HepG2 (cell line): ENCODE measurements around the gene ARHGAP19. TPM values are rescaled to one million over a fixed set of nuclear protein-coding genes. Genes with fewer than 3 reads are reported as not detected.
A peak's percentile ranks its signal among the peaks of the same experiment; 100 is the strongest.

ENCODE experiments used
- HOXA3 ChIP-seq: sonication (generic); formaldehyde crosslinking; IDR thresholded peaks from 2 replicates; pipeline ENCODE4 v1.5.0; 2020; ENCODE audit warnings: missing genetic modification reagents
- NCOA1 ChIP-seq: sonication (generic); formaldehyde crosslinking; IDR thresholded peaks from 2 replicates; pipeline ENCODE4 v1.9.0; 2021; ENCODE audit warnings: missing genetic modification reagents
- ONECUT2 ChIP-seq: sonication (generic); formaldehyde crosslinking; IDR thresholded peaks from 2 replicates; pipeline ENCODE4 v1.4.0; 2020; ENCODE audit warnings: missing genetic modification reagents
- RAD51 ChIP-seq: fragments of 450-650 bp; IDR thresholded peaks from 2 replicates; pipeline ENCODE4 v1.6.1; 2016; ENCODE audit warnings: borderline replicate concordance
- RFXAP ChIP-seq: sonication (generic); formaldehyde crosslinking; IDR thresholded peaks from 2 replicates; pipeline ENCODE4 v1.4.0; 2020; ENCODE audit warnings: missing genetic modification reagents, borderline replicate concordance
- RXRA ChIP-seq: sonication (generic); formaldehyde crosslinking; IDR thresholded peaks from 2 replicates; pipeline ENCODE4 v1.5.1; 2020; ENCODE audit warnings: missing genetic modification reagents
- SSRP1 ChIP-seq: IDR thresholded peaks from 2 replicates; pipeline ENCODE4 v1.6.1; 2016; ENCODE audit warnings: control low read depth
- STAT5B ChIP-seq: sonication (generic); formaldehyde crosslinking; IDR thresholded peaks from 2 replicates; pipeline ENCODE4 v1.4.0; 2020; ENCODE audit warnings: missing genetic modification reagents
- TEAD3 ChIP-seq: optimal IDR thresholded peaks from 2 replicates; pipeline ENCODE3; 2016; ENCODE audit warnings: borderline replicate concordance
- YEATS4 ChIP-seq: sonication (generic); formaldehyde crosslinking; IDR thresholded peaks from 2 replicates; pipeline ENCODE4 v1.4.0; 2020; ENCODE audit warnings: missing genetic modification reagents, borderline replicate concordance
- ZNF629 ChIP-seq: sonication (generic); formaldehyde crosslinking; conservative IDR thresholded peaks from 2 replicates; pipeline ENCODE4 v1.5.0; 2020; ENCODE audit warnings: missing genetic modification reagents
- ZNF768 ChIP-seq: sonication (generic); formaldehyde crosslinking; IDR thresholded peaks from 2 replicates; pipeline ENCODE4 v1.4.0; 2020; ENCODE audit warnings: missing genetic modification reagents
- polyA plus RNA-seq, 8 experiments: library from polyadenylated mRNA; depleted of rRNA in 3 of 8; stranded (reverse) in 7 of 8; unstranded in 1 of 8; fragments of >200 nt; fragmentation: Illumina TruSeq in 4 of 8; extraction: Trizol in 4 of 8; gene quantifications; 2 replicates each; pipeline versions ENCODE4 v1.2.1 to v1.2.3, GENCODE V29; 2011 to 2016; ENCODE audit warnings: low read depth in 4 of 8, missing spikeins in 1 of 8, mixed read lengths in 1 of 8; ENCODE audit not compliant: insufficient read depth in 1 of 8
- total RNA-seq, 5 experiments: library from RNA; depleted of rRNA; stranded (reverse); fragments of >200 nt; fragmentation: Illumina TruSeq; extraction: Trizol; gene quantifications; 2 replicates each; pipeline ENCODE4 v1.2.3, GENCODE V29; 2016; ENCODE audit warnings: low read depth in 1 of 5
- TF ChIP-seq, protein P1 (sequence below): conservative IDR thresholded peaks from 2 replicates; pipeline ENCODE4 v1.6.1; 2018; ENCODE audit warnings: missing genetic modification reagents
- TF ChIP-seq, protein P2 (sequence below): sonication (generic); formaldehyde crosslinking; IDR thresholded peaks from 2 replicates; pipeline ENCODE4 v1.5.1; 2020; ENCODE audit warnings: missing genetic modification reagents, mild to moderate bottlenecking, borderline replicate concordance
- TF ChIP-seq, protein P3 (sequence below): sonication (generic); formaldehyde crosslinking; IDR thresholded peaks from 2 replicates; pipeline ENCODE4 v1.5.0; 2020; ENCODE audit warnings: mild to moderate bottlenecking, missing genetic modification reagents, moderate library complexity
- TF ChIP-seq, protein P4 (sequence below): sonication (generic); formaldehyde crosslinking; IDR thresholded peaks from 2 replicates; pipeline ENCODE4 v1.4.0; 2020; ENCODE audit warnings: missing genetic modification reagents, mild to moderate bottlenecking, borderline replicate concordance
- TF ChIP-seq, protein P5 (sequence below): sonication (generic); formaldehyde crosslinking; IDR thresholded peaks from 2 replicates; pipeline ENCODE4 v1.8.0; 2023; ENCODE audit warnings: mild to moderate bottlenecking, missing genetic modification reagents
- TF ChIP-seq, protein P6 (sequence below): sonication (generic); formaldehyde crosslinking; IDR thresholded peaks from 2 replicates; pipeline ENCODE4 v1.4.0; 2020; ENCODE audit warnings: missing genetic modification reagents

The ARHGAP19 gene
- total and polyA plus RNA-seq, 2 of the 13 experiments (the other 11 are each of a cell fraction or from before 2014, with no cell fraction given): 7.6 to 10.0 TPM

DNA sequence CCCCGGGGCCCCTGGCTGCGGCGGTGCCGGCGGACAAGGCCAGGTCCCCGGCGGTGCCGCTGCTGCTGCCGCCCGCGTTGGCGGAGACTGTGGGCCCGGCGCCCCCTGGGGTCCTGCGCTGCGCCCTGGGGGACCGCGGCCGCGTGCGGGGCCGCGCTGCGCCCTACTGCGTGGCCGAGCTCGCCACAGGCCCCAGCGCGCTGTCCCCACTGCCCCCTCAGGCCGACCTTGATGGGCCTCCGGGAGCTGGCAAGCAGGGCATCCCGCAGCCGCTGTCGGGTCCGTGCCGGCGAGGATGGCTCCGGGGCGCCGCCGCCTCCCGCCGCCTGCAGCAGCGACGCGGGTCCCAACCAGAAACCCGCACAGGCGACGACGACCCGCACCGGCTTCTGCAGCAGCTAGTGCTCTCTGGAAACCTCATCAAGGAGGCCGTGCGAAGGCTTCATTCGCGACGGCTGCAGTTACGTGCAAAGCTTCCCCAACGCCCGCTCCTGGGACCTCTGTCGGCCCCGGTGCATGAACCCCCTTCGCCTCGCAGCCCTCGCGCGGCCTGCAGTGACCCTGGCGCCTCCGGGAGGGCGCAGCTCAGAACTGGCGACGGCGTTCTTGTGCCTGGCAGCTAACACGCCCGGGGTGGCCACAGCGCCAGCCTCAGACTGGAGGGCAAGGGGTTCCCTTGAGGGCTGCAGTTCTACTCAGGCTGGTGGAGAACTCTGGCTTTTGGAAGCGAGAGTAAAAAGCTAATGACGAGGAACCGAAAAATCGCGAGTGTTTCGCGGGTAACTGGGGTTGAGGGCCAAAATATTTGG lies 27.4 kb upstream of the ARHGAP19 start (continued):
- TF ChIP-seq, protein P1, sequence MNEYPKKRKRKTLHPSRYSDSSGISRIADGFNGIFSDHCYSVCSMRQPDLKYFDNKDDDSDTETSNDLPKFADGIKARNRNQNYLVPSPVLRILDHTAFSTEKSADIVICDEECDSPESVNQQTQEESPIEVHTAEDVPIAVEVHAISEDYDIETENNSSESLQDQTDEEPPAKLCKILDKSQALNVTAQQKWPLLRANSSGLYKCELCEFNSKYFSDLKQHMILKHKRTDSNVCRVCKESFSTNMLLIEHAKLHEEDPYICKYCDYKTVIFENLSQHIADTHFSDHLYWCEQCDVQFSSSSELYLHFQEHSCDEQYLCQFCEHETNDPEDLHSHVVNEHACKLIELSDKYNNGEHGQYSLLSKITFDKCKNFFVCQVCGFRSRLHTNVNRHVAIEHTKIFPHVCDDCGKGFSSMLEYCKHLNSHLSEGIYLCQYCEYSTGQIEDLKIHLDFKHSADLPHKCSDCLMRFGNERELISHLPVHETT (CRISPR knock-in tag): no peak
- TF ChIP-seq, protein P2, sequence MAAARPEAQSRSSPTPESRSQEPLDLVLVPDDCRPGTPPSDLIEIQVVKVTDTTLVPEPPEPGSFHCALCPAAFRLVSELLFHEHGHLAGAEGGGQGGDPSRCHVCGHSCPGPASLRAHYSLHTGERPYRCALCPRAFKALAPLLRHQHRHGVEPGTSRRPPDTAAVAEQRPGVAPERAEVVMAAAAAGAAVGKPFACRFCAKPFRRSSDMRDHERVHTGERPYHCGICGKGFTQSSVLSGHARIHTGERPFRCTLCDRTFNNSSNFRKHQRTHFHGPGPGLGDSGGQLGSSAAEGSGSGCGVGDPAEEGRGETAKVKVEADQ: 0 out of 2 replicates have a peak, but pooled peaks have one; percentile 32
- peak; percentile 82 for TF ChIP-seq RXRA (CRISPR knock-in tag)
- TF ChIP-seq, protein P3, sequence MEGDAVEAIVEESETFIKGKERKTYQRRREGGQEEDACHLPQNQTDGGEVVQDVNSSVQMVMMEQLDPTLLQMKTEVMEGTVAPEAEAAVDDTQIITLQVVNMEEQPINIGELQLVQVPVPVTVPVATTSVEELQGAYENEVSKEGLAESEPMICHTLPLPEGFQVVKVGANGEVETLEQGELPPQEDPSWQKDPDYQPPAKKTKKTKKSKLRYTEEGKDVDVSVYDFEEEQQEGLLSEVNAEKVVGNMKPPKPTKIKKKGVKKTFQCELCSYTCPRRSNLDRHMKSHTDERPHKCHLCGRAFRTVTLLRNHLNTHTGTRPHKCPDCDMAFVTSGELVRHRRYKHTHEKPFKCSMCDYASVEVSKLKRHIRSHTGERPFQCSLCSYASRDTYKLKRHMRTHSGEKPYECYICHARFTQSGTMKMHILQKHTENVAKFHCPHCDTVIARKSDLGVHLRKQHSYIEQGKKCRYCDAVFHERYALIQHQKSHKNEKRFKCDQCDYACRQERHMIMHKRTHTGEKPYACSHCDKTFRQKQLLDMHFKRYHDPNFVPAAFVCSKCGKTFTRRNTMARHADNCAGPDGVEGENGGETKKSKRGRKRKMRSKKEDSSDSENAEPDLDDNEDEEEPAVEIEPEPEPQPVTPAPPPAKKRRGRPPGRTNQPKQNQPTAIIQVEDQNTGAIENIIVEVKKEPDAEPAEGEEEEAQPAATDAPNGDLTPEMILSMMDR: peak; percentile 56
- peak; percentile 48; the same call in 1 of the 2 replicates for TF ChIP-seq HOXA3 (CRISPR knock-in tag)
- no peak for TF ChIP-seq RAD51
- no peak for TF ChIP-seq STAT5B (CRISPR knock-in tag)
- no peak for TF ChIP-seq ZNF629 (CRISPR knock-in tag)
- peak; percentile 15; the same call in 1 of the 2 replicates for TF ChIP-seq RFXAP (CRISPR knock-in tag)
- 0 out of 2 replicates have a peak, but pooled peaks have one; percentile 3 for TF ChIP-seq ZNF768 (CRISPR knock-in tag)
- TF ChIP-seq, protein P4, sequence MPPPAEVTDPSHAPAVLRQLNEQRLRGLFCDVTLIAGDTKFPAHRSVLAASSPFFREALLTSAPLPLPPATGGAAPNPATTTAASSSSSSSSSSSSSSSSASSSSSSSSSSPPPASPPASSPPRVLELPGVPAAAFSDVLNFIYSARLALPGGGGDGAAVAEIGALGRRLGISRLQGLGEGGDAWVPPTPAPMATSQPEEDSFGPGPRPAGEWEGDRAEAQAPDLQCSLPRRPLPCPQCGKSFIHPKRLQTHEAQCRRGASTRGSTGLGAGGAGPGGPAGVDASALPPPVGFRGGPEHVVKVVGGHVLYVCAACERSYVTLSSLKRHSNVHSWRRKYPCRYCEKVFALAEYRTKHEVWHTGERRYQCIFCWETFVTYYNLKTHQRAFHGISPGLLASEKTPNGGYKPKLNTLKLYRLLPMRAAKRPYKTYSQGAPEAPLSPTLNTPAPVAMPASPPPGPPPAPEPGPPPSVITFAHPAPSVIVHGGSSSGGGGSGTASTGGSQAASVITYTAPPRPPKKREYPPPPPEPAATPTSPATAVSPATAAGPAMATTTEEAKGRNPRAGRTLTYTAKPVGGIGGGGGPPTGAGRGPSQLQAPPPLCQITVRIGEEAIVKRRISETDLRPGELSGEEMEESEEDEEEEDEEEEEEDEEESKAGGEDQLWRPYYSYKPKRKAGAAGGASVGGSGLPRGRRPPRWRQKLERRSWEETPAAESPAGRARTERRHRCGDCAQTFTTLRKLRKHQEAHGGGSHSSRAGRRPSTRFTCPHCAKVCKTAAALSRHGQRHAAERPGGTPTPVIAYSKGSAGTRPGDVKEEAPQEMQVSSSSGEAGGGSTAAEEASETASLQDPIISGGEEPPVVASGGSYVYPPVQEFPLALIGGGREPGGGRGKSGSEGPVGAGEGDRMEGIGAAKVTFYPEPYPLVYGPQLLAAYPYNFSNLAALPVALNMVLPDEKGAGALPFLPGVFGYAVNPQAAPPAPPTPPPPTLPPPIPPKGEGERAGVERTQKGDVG (CRISPR knock-in tag): peak; percentile 42; the same call in 1 of the 2 replicates
- no peak; the same call in 1 of the 2 replicates for TF ChIP-seq YEATS4
- TF ChIP-seq, protein P5, sequence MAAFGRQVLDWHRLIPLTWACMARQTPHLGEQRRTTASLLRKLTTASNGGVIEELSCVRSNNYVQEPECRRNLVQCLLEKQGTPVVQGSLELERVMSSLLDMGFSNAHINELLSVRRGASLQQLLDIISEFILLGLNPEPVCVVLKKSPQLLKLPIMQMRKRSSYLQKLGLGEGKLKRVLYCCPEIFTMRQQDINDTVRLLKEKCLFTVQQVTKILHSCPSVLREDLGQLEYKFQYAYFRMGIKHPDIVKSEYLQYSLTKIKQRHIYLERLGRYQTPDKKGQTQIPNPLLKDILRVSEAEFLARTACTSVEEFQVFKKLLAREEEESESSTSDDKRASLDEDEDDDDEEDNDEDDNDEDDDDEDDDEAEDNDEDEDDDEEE (CRISPR knock-in tag): peak; percentile 77; the same call in 1 of the 2 replicates
- TF ChIP-seq, protein P6, sequence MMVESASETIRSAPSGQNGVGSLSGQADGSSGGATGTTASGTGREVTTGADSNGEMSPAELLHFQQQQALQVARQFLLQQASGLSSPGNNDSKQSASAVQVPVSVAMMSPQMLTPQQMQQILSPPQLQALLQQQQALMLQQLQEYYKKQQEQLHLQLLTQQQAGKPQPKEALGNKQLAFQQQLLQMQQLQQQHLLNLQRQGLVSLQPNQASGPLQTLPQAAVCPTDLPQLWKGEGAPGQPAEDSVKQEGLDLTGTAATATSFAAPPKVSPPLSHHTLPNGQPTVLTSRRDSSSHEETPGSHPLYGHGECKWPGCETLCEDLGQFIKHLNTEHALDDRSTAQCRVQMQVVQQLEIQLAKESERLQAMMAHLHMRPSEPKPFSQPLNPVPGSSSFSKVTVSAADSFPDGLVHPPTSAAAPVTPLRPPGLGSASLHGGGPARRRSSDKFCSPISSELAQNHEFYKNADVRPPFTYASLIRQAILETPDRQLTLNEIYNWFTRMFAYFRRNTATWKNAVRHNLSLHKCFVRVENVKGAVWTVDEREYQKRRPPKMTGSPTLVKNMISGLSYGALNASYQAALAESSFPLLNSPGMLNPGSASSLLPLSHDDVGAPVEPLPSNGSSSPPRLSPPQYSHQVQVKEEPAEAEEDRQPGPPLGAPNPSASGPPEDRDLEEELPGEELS (CRISPR knock-in tag): 0 out of 2 replicates have a peak, but pooled peaks have one; percentile 10
- peak; percentile 11 for TF ChIP-seq TEAD3 (CRISPR knock-in tag)
- no peak for TF ChIP-seq SSRP1
- TF ChIP-seq ONECUT2 (CRISPR knock-in tag): no peak
- 0 out of 2 replicates have a peak, but pooled peaks have one; percentile 42 for TF ChIP-seq NCOA1 (CRISPR knock-in tag)
